Measurements from ENCODE around the gene LY6G5B. TPM values are rescaled to one million over a fixed set of nuclear protein-coding genes. Genes with fewer than 3 reads are reported as not detected.

Gene LY6G5B, protein sequence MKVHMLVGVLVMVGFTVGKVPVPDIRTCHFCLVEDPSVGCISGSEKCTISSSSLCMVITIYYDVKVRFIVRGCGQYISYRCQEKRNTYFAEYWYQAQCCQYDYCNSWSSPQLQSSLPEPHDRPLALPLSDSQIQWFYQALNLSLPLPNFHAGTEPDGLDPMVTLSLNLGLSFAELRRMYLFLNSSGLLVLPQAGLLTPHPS
- polyA plus RNA-seq (ENCODE audit: insufficient read length) = 11.5 TPM

DNA sequence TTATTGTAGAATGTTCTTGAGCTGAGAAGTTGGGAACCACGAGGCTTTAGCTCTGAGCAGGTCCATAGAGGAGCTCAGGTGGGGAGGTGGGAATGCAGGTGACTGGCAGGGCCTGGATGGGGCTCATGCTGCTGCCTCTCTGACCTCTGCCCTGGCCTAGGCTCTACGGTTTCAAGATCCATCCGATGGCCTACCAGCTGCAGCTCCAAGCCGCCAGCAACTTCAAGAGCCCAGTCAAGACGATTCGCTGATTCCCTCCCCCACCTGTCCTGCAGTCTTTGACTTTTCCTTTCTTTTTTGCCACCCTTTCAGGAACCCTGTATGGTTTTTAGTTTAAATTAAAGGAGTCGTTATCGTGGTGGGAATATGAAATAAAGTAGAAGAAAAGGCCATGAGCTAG, at the start of gene LY6G5B:
LY6G5B (plus strand) TSS at position 301 of the 400 bp plus-strand sequence. CDS start 975 bp downstream, outside the sequence.
- DNase-seq (ENCODE audit: low read depth) = no peak

DNA sequence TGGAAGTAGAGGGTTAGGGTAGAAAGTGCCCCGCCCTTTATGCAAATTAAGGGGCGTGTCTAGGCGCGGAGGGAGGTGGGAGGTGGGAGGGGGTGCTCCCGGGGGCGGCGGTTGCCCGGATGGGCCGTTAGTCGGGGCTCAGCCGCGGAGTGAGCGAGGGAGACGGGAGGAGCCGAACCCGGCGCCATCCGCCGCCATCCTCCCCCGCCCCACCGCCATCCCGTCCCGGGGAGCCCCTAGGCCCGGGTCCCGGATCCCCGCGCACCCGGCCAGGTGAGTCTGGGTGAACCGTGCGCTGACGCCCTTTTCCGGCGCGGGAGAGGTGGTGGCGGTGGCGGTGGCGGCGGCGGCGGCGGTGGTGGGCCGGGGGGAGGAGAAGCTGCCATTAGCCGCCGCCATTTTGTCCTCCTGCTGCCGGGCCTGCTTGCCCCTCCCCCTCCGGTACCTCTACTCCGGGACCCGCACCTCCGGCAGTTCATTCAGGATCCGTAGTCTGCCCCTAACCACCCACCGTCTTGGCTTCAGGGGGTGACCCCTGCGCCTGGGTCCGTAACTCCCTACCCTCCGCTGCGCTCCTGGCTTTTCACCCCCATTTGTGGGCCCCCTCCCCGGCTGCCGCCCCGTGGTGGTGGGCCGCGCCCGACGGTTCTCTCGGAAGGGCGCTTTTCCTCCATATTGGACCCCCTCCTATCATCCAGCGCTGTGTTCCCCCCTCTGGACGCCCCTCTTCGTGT, 49.0 kb upstream of the LY6G5B start, which contains the start of gene PRRC2A:
PRRC2A (plus strand) TSS at position 130 of the 734 bp plus-strand sequence. CDS start 2,075 bp downstream, outside the sequence.
- DNase-seq (ENCODE audit: low read depth) = no peak

DNA sequence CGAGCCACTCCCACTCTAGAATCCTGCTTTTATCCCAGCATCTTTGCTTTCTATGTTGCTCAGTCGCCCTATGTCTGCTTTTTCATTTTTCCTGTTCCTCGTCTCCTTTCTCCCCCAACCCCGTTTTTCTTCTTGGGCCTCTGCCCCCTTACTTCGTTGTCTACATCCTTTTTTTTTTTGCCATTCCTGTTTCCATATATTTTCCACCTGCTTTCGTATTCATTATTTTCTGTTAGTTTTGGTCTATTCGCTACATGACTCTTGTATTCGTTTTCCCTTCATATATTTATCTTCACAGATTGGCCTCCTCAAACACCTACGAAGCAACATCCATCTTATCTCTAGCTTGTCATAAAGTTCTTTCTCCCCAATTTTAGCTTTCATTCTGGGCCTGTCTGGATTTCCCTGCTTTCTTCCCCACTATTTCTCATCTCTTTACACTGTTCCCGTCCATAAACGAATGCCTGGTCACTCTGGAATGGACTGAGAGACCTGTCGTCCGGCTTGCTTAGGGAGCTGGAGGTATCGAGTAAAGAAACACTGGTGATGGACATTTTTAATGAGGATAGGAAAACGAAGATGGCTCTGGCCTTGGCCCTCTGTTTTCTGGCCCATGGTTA, 48.3 kb upstream of the LY6G5B start:
- DNase-seq (ENCODE audit: low read depth) = no peak

DNA sequence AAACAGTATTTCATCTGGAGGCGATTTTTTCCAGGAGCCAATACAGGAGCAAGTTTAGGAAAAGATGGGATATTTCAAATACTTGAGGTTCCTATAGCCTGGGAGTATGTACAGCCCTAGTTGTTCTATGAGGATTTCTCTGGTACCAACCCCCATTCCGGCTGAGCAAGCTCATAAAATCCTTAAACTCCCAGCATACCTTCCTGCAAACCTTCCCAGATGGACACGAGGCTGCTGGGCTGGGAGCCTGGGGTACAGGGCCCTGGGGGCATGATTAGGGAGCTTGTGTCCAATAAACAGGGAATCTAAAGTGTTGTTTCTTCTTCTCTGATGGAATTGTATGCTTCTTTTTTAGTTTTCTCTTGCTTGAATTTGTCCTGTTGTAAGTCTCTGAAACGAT, 47.8 kb upstream of the LY6G5B start:
- no peak for DNase-seq (ENCODE audit: low read depth)

DNA sequence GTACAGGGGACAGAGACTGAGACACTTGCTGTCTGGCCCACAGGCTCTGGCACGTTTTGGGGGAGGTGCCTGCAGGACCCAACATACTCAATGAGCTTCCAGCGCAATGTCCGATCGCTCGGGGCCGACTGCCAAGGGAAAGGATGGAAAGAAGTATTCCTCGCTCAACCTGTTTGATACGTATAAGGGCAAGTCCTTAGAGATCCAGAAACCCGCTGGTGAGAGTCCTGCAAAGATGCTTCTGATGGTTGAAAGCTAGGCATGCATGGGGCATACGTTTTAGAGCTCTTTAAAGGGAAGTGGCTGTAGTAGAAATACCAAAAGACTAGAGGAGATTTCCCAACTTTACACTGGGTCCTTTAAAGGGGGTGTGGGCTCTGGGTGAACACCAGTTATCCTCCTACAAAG, 47.1 kb upstream of the LY6G5B start:
- DNase-seq (ENCODE audit: low read depth) = no peak

DNA sequence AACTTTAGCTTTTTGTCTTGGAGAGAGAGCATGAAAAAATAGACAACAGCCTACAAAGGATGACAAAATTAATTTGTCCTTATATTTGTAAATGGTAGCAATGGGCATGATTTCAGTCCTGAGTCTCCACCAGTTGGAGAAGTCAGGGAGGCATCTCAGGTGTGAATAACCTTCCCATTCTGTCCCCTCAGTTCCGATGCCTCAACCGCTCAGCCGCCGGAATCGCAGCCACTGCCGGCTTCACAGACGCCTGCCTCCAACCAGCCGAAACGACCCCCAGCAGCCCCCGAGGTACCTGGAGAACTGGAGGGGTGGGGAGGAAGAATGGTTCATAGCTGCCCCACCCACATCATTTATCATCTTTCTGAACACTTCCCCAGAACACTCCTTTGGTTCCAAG, 45.7 kb upstream of the LY6G5B start:
- DNase-seq (ENCODE audit: low read depth) = no peak

DNA sequence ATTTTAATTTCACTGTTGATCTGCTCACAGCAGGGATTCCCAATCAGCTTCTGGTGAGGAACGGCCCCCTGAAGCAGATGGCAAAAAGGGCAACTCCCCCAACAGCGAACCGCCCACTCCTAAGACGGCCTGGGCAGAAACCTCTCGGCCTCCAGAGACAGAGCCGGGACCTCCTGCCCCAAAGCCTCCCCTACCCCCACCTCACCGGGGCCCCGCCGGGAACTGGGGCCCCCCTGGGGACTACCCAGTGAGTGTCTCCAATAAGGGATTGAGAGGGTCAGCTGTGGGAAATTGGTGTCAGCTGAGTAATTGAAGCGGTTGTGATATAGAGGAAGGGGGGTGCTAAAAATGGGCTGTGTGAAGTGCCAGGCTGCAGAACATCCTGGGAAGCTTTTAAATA, 42.8 kb upstream of the LY6G5B start:
- no peak for DNase-seq (ENCODE audit: low read depth)

DNA sequence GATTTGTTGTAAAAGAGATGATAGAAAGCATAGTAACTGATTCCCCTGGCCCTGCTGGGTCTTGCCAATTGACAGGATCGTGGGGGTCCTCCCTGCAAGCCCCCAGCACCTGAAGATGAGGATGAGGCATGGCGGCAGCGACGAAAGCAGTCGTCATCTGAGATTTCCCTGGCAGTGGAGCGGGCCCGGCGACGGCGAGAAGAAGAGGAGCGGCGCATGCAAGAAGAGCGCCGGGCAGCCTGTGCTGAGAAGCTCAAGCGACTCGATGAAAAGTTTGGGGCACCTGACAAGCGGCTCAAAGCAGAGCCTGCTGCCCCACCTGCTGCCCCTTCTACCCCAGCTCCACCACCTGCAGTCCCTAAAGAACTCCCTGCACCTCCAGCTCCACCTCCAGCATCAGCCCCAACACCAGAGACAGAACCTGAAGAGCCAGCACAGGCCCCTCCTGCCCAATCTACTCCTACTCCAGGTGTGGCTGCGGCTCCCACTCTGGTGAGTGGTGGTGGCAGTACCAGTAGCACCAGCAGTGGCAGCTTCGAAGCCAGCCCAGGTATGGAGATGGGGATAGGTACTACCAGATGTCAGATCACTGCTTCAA, 42.0 kb upstream of the LY6G5B start:
- no peak for DNase-seq (ENCODE audit: low read depth)

DNA sequence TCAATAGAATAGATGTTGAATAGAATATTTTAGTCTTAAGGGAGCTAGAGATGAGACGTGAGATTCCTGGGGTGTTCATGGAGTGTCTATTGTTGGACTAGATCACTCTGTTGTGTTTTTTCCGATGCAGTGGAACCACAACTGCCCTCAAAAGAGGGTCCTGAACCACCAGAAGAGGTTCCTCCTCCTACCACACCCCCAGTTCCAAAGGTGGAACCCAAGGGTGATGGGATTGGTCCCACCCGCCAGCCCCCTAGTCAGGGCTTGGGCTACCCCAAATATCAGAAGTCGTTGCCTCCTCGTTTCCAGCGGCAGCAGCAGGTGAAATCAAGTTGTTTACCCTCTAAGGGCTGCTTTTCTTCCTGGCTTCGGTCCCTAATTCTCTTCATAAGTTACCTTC, 40.8 kb upstream of the LY6G5B start:
- no peak for DNase-seq (ENCODE audit: low read depth)

DNA sequence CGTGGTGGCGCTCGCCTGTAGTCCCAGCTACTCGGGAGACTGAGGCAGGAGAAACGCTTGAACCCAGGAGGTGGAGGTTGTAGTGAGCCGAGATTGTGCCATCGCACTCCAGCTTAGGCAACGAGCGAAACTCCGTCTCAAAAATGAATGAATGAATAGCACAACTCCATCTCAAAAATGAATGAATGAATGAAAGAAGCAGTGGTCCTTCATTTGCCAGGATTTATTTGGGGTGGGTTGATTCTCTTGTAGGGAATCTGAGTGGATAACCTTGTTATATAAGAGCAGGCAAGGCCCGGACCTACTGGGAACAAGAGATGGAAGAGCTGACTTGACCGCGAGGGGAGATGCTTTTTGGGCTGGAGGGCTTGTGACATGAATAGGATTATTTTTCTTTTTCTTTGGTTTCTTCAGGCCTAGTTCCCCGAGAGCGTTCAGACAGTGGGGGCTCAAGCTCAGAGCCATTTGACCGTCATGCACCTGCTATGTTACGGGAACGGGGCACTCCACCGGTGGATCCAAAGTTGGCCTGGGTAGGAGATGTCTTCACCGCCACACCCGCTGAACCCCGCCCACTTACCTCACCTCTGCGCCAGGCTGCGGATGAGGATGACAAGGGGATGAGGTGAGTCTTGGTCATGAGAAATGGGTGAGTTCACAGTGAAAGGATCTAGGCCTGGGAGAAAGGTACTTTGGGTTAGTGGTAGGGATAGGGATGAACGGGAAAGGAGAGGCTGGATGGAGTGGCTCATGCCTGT, 39.4 kb upstream of the LY6G5B start:
- DNase-seq (ENCODE audit: low read depth) = no peak

DNA sequence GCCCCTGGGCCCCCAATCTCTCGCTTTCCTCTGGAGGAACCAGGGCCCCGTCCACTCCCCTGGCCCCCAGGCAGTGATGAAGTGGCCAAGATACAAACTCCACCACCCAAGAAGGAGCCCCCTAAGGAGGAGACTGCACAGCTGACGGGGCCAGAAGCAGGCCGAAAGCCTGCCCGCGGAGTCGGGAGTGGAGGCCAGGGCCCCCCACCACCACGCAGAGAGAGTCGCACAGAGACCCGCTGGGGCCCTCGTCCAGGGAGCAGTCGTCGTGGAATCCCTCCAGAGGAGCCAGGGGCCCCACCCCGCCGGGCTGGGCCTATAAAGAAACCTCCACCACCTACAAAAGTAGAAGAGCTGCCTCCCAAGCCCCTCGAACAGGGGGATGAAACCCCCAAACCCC, 38.6 kb upstream of the LY6G5B start:
- no peak for DNase-seq (ENCODE audit: low read depth)

DNA sequence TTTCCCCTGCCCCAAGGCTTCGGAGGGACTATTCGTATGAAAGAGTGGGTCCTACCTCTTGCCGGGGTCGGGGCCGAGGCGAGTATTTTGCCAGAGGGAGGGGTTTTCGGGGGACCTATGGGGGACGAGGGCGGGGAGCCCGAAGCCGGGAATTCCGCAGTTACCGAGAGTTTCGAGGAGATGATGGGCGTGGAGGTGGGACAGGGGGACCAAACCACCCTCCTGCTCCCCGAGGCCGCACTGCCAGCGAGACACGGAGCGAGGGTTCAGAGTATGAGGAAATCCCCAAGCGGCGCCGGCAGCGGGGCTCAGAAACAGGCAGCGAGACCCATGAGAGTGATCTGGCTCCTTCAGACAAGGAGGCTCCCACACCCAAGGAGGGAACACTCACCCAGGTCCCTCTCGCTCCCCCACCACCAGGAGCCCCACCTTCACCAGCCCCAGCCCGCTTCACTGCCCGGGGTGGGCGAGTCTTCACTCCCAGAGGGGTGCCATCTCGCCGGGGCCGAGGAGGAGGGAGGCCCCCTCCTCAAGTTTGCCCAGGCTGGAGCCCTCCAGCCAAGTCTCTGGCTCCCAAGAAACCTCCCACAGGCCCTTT, 38.0 kb upstream of the LY6G5B start:
- DNase-seq (ENCODE audit: low read depth) = no peak

DNA sequence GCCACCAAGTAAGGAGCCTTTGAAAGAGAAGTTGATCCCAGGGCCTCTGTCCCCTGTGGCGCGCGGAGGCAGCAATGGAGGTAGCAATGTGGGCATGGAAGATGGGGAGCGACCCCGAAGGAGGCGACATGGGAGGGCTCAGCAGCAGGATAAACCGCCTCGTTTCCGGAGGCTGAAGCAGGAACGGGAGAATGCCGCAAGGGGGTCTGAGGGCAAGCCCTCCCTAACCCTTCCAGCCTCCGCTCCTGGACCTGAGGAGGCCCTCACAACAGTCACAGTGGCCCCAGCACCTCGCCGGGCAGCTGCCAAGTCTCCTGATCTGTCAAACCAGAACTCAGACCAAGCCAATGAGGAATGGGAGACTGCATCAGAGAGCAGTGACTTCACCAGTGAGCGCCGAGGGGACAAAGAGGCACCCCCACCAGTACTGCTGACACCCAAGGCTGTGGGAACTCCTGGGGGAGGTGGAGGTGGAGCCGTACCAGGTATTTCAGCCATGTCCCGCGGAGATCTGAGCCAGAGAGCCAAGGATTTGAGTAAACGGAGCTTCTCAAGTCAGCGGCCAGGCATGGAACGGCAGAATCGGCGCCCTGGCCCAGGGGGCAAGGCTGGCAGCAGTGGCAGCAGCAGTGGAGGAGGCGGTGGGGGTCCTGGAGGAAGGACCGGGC, 37.4 kb upstream of the LY6G5B start:
- DNase-seq (ENCODE audit: low read depth) = no peak

DNA sequence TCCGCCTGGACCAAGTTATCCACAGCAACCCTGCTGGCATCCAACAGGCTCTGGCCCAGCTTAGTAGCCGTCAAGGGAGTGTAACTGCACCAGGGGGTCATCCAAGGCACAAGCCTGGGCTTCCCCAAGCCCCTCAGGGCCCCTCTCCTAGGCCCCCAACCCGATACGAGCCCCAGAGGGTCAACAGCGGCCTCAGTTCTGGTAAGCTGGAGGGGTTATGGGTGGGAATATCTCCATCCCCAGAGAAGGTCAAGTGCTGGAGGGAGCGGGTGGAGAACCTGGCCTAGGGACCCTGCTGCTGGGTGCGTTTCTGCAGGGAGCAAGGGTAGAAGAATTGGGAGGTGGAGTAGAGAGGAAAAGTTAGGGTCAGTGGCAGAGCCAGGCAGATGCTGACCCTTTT, 36.3 kb upstream of the LY6G5B start:
- DNase-seq (ENCODE audit: low read depth) = no peak

DNA sequence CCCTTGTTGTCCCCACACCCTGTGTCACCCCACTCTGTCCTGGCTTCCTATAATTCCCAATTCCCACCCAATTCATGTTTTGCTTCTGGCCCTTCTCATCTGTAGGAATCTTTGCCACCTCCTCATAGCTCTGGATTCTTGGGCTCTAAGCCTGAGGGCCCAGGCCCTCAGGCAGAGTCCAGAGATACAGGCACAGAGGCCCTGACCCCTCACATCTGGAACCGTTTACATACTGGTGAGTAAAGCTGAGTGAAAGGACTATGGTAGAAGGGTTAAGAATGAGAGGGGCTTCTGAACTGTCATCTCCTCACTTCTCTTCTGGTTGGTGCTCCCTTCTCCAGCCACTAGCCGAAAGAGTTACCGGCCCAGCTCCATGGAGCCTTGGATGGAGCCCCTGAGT, 35.6 kb upstream of the LY6G5B start:
- no peak for DNase-seq (ENCODE audit: low read depth)

DNA sequence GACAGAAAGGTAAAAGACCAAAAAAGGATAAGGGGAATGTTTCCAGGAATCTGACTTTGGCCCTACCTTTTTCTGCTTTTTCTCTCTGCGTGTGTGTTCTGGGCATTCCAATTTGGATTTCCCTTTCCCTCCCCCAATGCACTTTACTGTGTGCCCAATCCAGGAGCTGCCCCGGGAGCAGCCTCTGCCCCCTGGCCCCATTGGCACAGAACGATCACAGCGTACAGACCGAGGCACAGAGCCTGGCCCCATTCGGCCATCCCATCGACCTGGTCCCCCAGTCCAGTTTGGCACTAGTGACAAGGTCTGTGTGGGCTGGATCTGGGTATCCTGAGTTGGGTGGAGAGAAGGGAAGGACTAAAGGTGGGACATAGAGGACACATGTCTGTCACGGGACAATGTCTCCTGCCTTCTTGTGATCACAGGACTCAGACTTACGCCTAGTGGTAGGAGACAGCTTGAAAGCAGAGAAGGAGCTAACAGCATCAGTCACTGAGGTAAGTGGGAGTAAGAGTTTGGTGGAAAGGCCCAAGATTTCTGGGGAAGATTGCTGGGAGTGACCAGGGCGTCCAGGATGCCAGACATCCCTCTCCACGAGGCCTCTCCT, 34.7 kb upstream of the LY6G5B start:
- no peak for DNase-seq (ENCODE audit: low read depth)

DNA sequence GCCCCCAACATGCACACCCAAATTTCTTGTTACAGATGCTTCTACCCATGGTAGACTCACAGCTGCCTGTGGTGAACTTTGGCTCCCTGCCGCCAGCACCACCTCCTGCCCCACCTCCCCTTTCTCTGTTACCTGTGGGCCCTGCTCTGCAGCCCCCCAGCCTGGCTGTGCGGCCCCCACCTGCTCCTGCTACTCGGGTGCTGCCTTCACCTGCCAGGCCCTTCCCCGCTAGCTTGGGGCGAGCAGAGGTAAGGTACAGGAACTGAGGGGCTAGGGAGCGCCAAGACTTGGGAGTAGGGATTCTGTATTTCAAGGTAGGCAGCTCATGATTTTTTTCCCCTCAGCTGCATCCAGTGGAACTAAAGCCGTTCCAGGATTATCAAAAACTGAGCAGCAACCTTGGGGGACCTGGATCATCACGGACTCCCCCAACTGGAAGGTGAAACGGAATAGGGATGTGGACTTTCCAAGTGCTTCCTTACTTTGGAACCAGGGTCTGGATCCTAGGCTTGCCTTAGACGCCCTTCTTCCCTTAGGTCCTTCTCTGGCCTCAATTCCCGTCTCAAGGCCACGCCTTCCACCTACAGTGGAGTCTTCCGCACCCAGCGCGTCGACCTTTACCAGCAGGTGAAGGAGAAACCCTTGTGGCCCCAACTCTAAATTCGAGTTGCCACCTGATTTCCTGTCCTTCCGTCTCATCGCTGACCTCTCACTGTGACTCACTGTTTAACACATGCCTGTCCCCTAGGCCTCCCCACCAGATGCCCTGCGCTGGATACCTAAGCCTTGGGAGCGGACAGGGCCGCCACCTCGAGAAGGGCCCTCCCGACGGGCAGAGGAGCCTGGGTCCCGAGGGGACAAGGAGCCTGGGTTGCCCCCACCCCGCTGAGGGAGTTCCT, 32.8 kb upstream of the LY6G5B start:
- DNase-seq (ENCODE audit: low read depth) = no peak

DNA sequence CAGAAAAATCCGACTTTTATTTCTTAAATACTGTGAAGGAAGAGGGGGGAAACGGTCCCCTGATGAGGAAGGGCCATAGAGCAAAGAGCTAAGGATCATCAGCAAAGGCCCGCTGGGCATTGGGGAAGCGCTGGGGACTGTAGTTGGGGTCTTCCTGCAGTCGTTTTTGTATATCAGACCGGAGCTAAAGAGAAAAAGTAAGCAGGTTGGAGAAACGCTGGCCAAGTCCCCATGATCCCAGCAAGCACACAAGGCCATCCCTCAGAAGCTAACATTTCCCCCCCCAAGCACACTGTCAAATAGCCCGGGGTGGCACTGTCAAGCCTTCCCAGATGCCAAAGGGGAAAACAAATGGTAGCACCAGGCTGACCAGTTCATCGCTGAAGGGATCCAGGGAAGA, 30.7 kb upstream of the LY6G5B start:
- DNase-seq (ENCODE audit: low read depth) = no peak

DNA sequence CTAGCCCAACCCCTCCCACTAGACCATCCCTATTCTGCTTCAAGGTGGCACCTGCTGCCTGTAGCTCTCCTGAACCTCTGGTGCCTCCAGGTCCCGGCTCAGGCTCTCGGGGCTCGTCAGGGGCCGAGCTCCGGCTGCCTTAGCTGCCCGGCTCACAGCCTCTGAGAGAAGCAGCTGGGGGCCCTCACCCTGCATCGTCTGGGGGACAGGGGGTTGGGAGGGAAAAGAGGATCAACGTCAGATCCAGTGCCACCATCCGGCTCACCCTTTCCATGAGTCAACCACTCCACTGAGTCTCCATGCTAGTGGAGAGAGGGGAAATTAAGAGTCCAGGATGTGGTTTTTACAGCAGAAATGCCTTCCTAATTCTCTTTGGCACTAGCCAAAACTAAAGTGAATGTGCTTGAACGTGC, 30.3 kb upstream of the LY6G5B start:
- no peak for DNase-seq (ENCODE audit: low read depth)
